ENCODE data around the gene ZNF180. TPM values are rescaled to one million over a fixed set of nuclear protein-coding genes. Genes with fewer than 3 reads are reported as not detected.
A peak's percentile ranks its signal among the peaks of the same experiment; 100 is the strongest.

The ZNF180 gene
- polyA plus RNA-seq, 1 donor from 2014 or later = 20.4 TPM

DNA sequence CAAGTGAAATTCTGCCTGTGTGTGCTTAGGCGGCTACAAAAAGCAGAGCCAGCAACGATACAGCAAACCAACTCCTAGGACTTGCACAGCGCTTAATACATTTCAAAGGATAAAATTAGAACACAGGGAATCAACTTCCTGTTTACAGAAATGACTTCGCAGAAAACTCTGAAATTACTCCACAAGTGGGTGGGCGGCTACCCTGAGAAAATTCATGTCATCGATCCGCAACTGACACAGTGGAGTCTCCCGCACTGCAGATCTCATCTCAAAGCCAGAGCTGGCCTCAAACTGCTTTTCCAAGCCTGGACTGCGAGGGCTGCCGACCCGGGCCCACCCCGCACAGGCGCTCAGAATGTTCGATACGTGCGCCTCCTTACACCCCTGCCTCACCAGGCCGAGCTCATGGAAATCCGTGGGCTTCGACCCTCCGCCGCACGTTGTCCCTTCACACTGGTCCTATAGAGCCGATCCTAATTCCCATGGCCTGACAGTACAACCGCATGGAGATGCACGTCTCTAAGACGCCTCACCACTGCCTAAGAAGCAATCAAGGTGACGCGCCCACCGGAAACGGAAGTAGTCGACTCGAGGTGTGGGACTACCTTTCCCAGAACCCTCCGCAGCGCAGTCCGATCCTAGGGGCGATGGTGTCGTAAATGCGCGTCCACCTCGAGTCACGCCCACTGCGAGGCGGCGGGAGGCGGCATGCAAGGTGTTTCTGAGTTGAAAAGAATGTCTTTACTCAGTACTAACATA, 52.2 kb downstream of the ZNF180 start, which contains the start of gene ZNF229:
Gene ZNF229, minus strand, starts transcription at position 557 of the 759 bp plus-strand sequence. CDS start 5,625 bp downstream, outside the sequence.
- H3K9me2 ChIP-seq (ENCODE audit: insufficient read depth, low read length) = no peaks in the 10 kb centered on the region
- no peak within 1 kb of the TSS for H3K27ac ChIP-seq (ENCODE audit: low read length)
- peak within 1 kb of the TSS; percentile 40 for H3K4me2 ChIP-seq (ENCODE audit: low read length)
- H3K36me3 ChIP-seq (ENCODE audit: insufficient read depth, low read length) = no peaks in the 10 kb centered on the region
- no peaks in the 10 kb centered on the region for H3F3A ChIP-seq (ENCODE audit: insufficient read depth, low read length, poor library complexity, severe bottlenecking)
- H4K20me1 ChIP-seq (ENCODE audit: insufficient read depth) = no peaks in the 10 kb centered on the region
- TF ChIP-seq MXI1 (conservative IDR thresholded peaks at IDR 0.05; ENCODE audit: poor library complexity, severe bottlenecking) (peak; percentile 85), TAF1 (IDR thresholded peaks at IDR 0.05; ENCODE audit: low read depth) (no peak), EP300 (conservative IDR thresholded peaks at IDR 0.05; ENCODE audit: poor library complexity, severe bottlenecking) (no peak), POLR2AphosphoS5 (IDR thresholded peaks at IDR 0.05) (peak; percentile 49), EZH2 (IDR thresholded peaks at IDR 0.05; ENCODE audit: borderline replicate concordance, insufficient read depth, low read length, poor library complexity, severe bottlenecking) (no peak)
- no peak within 1 kb of the TSS for H2AFZ ChIP-seq (ENCODE audit: low read depth, low read length)
- H3K4me3 ChIP-seq (ENCODE audit: low read length) = peak within 1 kb of the TSS; percentile 66
- no peaks in the 10 kb centered on the region for H3K79me2 ChIP-seq (replicated peaks; ENCODE audit: insufficient read depth, low read length)
- no peaks in the 10 kb centered on the region for H3K27me3 ChIP-seq (ENCODE audit: insufficient read depth, low read depth, low read length)
- H3K9ac ChIP-seq (ENCODE audit: low read length) = peak within 1 kb of the TSS; percentile 30
- peaks cover 4% of the 10 kb centered on the region for H3K9me3 ChIP-seq (ENCODE audit: low read length)

- Histone ChIP-seq H4K20me1 (ENCODE audit: insufficient read depth) (no peaks in the 10 kb centered on the region), H3K4me3 (ENCODE audit: low read length) (no peak overlapping the region), H3F3A (ENCODE audit: insufficient read depth, low read length, poor library complexity, severe bottlenecking) (no peaks in the 10 kb centered on the region), H3K9me2 (ENCODE audit: insufficient read depth, low read length) (no peaks in the 10 kb centered on the region), H3K27ac (ENCODE audit: low read length) (no peak overlapping the region), H3K4me2 (ENCODE audit: low read length) (no peak overlapping the region), H3K9ac (ENCODE audit: low read length) (no peak overlapping the region), H3K9me3 (ENCODE audit: low read length) (peaks cover 4% of the 10 kb centered on the region), H3K27me3 (ENCODE audit: insufficient read depth, low read depth, low read length) (no peaks in the 10 kb centered on the region), H2AFZ (ENCODE audit: low read depth, low read length) (no peak overlapping the region), H3K79me2 (replicated peaks; ENCODE audit: insufficient read depth, low read length) (no peaks in the 10 kb centered on the region), H3K36me3 (ENCODE audit: insufficient read depth, low read length) (no peaks in the 10 kb centered on the region)
- TF ChIP-seq REST (IDR thresholded peaks at IDR 0.05; ENCODE audit: borderline replicate concordance) = no peak
- TF ChIP-seq RAD21 (conservative IDR thresholded peaks at IDR 0.05) = no peak
- TF ChIP-seq POLR2AphosphoS5 (IDR thresholded peaks at IDR 0.05) = no peak
- no peak for TF ChIP-seq TAF1 (IDR thresholded peaks at IDR 0.05; ENCODE audit: low read depth)
- no peak for TF ChIP-seq MXI1 (conservative IDR thresholded peaks at IDR 0.05; ENCODE audit: poor library complexity, severe bottlenecking)
- no peak for TF ChIP-seq EP300 (conservative IDR thresholded peaks at IDR 0.05; ENCODE audit: poor library complexity, severe bottlenecking)
- TF ChIP-seq SMC3 (conservative IDR thresholded peaks at IDR 0.05; ENCODE audit: poor library complexity) = no peak
- TF ChIP-seq CTCF (IDR thresholded peaks at IDR 0.05; ENCODE audit: poor library complexity, severe bottlenecking) = no peak
- no peak for TF ChIP-seq EZH2 (IDR thresholded peaks at IDR 0.05; ENCODE audit: borderline replicate concordance, insufficient read depth, low read length, poor library complexity, severe bottlenecking)
Measured at GRCh38 chr19:44438441-44438840, 61.9 kb downstream of the ZNF180 start.

All from neural cell (in vitro differentiated cells).